Liver (tissue), 3 donors: ENCODE data around the gene ZNF618.

Experiments used
- ATF3 ChIP-seq: IDR thresholded peaks from 2 replicates; pipeline ENCODE4 v1.6.1; 2016; ENCODE audit warnings: antibody characterized with exemption
- CTCF ChIP-seq: fragments of 150-350 bp; IDR thresholded peaks from 2 replicates; pipeline ENCODE4 v1.5.1; 2017; ENCODE audit warnings: improper control_type of control experiment, low read depth, low read length; ENCODE audit not compliant: missing input control
- EGR1 ChIP-seq, 2 donors: IDR thresholded peaks; 2 replicates each; pipeline ENCODE4 v1.6.1; 2016 to 2018; ENCODE audit warnings: antibody characterized with exemption in 2 of 2, low read depth in 2 of 2
- HNF4G ChIP-seq: IDR thresholded peaks from 2 replicates; pipeline ENCODE4 v1.6.1; 2016; ENCODE audit warnings: antibody characterized with exemption
- MAX ChIP-seq: IDR thresholded peaks from 2 replicates; pipeline ENCODE4 v1.6.1; 2016; ENCODE audit warnings: antibody characterized with exemption
- NR2F2 ChIP-seq: IDR thresholded peaks from 2 replicates; pipeline ENCODE4 v1.6.1; 2016; ENCODE audit warnings: antibody characterized with exemption
- RAD21 ChIP-seq, 2 donors: IDR thresholded peaks; 2 replicates each; pipeline ENCODE4 v1.6.1; 2016; ENCODE audit warnings: antibody characterized with exemption in 2 of 2, mild to moderate bottlenecking in 2 of 2
- REST ChIP-seq: IDR thresholded peaks from 2 replicates; pipeline ENCODE4 v1.6.1; 2016; ENCODE audit warnings: antibody characterized with exemption, mild to moderate bottlenecking
- RXRA ChIP-seq, 2 donors: IDR thresholded peaks; 2 replicates each; pipeline ENCODE4 v1.6.1; 2017 to 2018; ENCODE audit warnings: antibody characterized with exemption in 2 of 2, mild to moderate bottlenecking in 1 of 2
- SP1 ChIP-seq: IDR thresholded peaks from 2 replicates; pipeline ENCODE4 v1.6.1; 2018; ENCODE audit warnings: antibody characterized with exemption, mild to moderate bottlenecking
- TAF1 ChIP-seq: conservative IDR thresholded peaks from 2 replicates; pipeline ENCODE4 v1.6.1; 2016; ENCODE audit warnings: antibody characterized with exemption, mild to moderate bottlenecking
- YY1 ChIP-seq: IDR thresholded peaks from 2 replicates; pipeline ENCODE4 v1.6.1; 2016; ENCODE audit warnings: antibody characterized with exemption, mild to moderate bottlenecking
- ZBTB33 ChIP-seq: IDR thresholded peaks from 2 replicates; pipeline ENCODE4 v1.6.1; 2016; ENCODE audit warnings: antibody characterized with exemption
- donor health status: healthy.
- donor health status: healthy.

- TF ChIP-seq CTCF: no peak
- TF ChIP-seq NR2F2: no peak
- TF ChIP-seq TAF1: no peak
- TF ChIP-seq HNF4G: no peak
- TF ChIP-seq ATF3: no peak
- TF ChIP-seq RXRA (IDR thresholded peaks at IDR 0.05): no peak
- no peak for TF ChIP-seq EGR1 (IDR thresholded peaks at IDR 0.05; ENCODE audit: low read depth in 2 of 2)
- TF ChIP-seq SP1: no peak
- TF ChIP-seq YY1: no peak
- TF ChIP-seq MAX: no peak
- TF ChIP-seq REST: no peak
- no peak for TF ChIP-seq ZBTB33
- TF ChIP-seq RAD21 (IDR thresholded peaks at IDR 0.05): no peak
These were observed 140.0 kb downstream of the ZNF618 start for GRCh38 chr9:114016101-114016500.
